HK-2 (cell line): ENCODE data around the gene CABS1.

ENCODE experiments used
- DNase-seq: peaks from one replicate; pipeline ENCODE4 v3.0.0-alpha.2; 2018; ENCODE audit not compliant: unreplicated experiment

CABS1 gene

GRCh38 chr4:70382691-70383181 is 48.0 kb downstream of the CABS1 start, which contains the start of gene SMR3B:
TSS of gene SMR3B (plus strand) at chr4:70383131. CDS start at chr4:70384511, 1,380 bp downstream.
- DNase-seq = no peak
